PFSK-1 (cell line): ENCODE measurements around the gene KRT27.

ENCODE experiments used
- FOXP2 ChIP-seq: optimal IDR thresholded peaks from 2 replicates; pipeline ENCODE3; 2011; ENCODE audit warnings: borderline replicate concordance, control low read depth, inconsistent platforms; ENCODE audit not compliant: insufficient read depth; ENCODE audit errors: extremely low read length, extremely low read depth
- POLR2AphosphoS5 ChIP-seq: IDR thresholded peaks from 2 replicates; pipeline ENCODE4 v1.6.1; 2012; ENCODE audit warnings: low read depth, mild to moderate bottlenecking, control low read depth, low read length, moderate library complexity
- SIN3A ChIP-seq: IDR thresholded peaks from 2 replicates; pipeline ENCODE4 v1.6.1; 2012; ENCODE audit warnings: mild to moderate bottlenecking, low read length, moderate library complexity, borderline replicate concordance; ENCODE audit not compliant: insufficient read depth
- TAF1 ChIP-seq: IDR thresholded peaks from 2 replicates; pipeline ENCODE4 v1.6.1; 2012; ENCODE audit warnings: low read length, control low read depth, borderline replicate concordance; ENCODE audit not compliant: insufficient read depth
- TF ChIP-seq, protein P1 (sequence below), 2 experiments: IDR thresholded peaks; 2 replicates each; pipeline versions ENCODE4 v1.6.1 to v1.8.0; 2011 to 2012; ENCODE audit warnings: low read depth in 2 of 2, low read length in 2 of 2, control low read depth in 1 of 2, inconsistent platforms in 1 of 2, mild to moderate bottlenecking in 1 of 2, moderate library complexity in 1 of 2; ENCODE audit not compliant: insufficient read depth in 1 of 2

DNA sequence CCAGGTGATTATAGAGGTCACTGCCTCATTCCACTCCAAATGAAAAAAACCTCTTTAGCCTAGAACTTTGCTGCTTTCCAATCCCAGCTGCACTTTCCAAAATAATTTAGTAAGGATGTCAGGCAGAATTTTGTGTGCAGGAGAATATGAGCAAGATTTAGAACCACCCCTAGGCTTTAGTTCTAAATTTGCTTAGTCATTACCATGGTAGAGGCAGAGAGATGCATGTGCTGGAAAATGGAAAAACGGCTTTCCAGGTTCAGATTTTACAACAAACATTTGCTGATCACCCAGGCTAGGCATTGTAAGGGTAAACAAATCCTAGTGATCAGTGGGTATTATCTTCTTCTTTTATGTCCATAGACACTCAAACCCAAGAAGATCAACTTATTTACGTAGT lies 16.7 kb downstream of the KRT27 start:
- TF ChIP-seq TAF1 = no peak
- TF ChIP-seq POLR2AphosphoS5 = no peak
- TF ChIP-seq, protein P1, sequence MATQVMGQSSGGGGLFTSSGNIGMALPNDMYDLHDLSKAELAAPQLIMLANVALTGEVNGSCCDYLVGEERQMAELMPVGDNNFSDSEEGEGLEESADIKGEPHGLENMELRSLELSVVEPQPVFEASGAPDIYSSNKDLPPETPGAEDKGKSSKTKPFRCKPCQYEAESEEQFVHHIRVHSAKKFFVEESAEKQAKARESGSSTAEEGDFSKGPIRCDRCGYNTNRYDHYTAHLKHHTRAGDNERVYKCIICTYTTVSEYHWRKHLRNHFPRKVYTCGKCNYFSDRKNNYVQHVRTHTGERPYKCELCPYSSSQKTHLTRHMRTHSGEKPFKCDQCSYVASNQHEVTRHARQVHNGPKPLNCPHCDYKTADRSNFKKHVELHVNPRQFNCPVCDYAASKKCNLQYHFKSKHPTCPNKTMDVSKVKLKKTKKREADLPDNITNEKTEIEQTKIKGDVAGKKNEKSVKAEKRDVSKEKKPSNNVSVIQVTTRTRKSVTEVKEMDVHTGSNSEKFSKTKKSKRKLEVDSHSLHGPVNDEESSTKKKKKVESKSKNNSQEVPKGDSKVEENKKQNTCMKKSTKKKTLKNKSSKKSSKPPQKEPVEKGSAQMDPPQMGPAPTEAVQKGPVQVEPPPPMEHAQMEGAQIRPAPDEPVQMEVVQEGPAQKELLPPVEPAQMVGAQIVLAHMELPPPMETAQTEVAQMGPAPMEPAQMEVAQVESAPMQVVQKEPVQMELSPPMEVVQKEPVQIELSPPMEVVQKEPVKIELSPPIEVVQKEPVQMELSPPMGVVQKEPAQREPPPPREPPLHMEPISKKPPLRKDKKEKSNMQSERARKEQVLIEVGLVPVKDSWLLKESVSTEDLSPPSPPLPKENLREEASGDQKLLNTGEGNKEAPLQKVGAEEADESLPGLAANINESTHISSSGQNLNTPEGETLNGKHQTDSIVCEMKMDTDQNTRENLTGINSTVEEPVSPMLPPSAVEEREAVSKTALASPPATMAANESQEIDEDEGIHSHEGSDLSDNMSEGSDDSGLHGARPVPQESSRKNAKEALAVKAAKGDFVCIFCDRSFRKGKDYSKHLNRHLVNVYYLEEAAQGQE (IDR thresholded peaks at IDR 0.05; ENCODE audit: insufficient read depth in 1 of 2, low read depth in 2 of 2, low read length in 2 of 2) = no peak
- no peak for TF ChIP-seq SIN3A
- no peak for TF ChIP-seq FOXP2
